OCI-LY1 (cell line): ENCODE measurements around the gene IL23A.

ENCODE experiments used
- CTCF ChIP-seq: fragments of 200-600 bp; sonication (generic), shearing (Covaris generic); IDR thresholded peaks from 2 replicates; pipeline ENCODE4 v1.5.1; 2017; ENCODE audit warnings: mild to moderate bottlenecking, antibody characterized with exemption, low read length, moderate library complexity, mixed read lengths
- EZH2 ChIP-seq: fragments of 200-600 bp; sonication (generic), shearing (Covaris generic); IDR thresholded peaks from 2 replicates; pipeline ENCODE4 v1.8.0; 2017; ENCODE audit warnings: borderline replicate concordance, mixed run types, mild to moderate bottlenecking, antibody characterized with exemption, low read length, moderate library complexity, mixed read lengths

DNA sequence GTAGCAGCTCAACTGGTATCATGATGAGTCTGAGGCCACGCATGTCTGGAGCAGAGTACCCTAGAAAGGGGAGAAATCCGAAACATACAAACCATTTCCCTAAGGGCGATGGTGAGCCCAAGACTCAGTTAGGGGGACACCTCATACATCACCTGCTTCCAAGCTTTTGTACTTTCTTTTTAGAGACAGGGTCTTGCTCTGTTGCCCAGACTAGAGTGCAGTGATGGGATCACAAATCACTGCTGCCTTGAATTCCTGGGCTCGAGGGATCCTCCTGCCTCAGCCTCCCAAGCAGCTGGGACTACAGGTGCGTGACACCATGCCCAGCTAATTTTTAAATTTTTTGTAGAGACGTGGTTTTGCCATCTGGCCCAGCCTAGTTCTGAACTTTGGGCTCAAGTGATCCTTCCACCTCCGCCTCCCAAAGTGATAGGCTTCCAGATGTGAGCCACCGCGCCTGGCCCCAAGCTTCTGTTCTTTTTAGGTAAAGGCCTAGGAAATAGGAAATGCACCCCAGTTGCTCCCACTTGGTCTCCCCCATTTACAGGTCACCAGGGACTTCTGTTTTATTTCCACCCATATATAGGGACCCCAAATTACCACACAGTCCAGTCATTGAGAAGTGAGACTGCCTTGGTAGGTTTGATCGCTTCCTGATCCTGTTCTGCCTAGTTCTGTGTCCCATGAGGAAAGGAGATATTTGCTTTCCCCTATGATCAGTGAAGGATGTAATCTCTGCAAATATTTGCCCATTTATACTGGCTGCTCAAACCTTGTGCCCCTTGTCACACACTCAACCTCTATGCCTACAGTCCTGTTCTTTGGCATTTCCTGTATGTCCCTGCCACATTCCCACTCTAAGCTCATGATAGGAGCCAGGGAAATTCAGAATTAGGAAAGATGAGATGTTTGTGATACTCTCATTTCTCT is 23.7 kb downstream of the IL23A start, which contains the start of gene APOF:
- TF ChIP-seq EZH2: no peak
- TF ChIP-seq CTCF: no peak
